Stimulated activated naive CD4-positive, alpha-beta T cell (primary cell): Measurements from ENCODE around the gene BCAS1.
A peak's percentile ranks its signal among the peaks of the same experiment; 100 is the strongest.

ENCODE experiments used
- DNase-seq, 6 experiments: peaks; one replicate each; lab custom pipeline; 2025; lab: John Stamatoyannopoulos, UW

BCAS1 gene

GRCh38 chr20:54074511-54074910, 4.1 kb upstream of the BCAS1 start:
- no peak for DNase-seq

GRCh38 chr20:54073288-54073687, 2.9 kb upstream of the BCAS1 start:
- no peak for DNase-seq

- DNase-seq, result no peak
Measured at GRCh38 chr20:54069501-54069971, 858 bp downstream of the BCAS1 start.

GRCh38 chr20:54068966-54069365, 1.4 kb downstream of the BCAS1 start:
- no peak for DNase-seq

- no peak for DNase-seq
Measured at GRCh38 chr20:54068495-54068894, 1.9 kb downstream of the BCAS1 start.

- DNase-seq, result no peak
Measured at GRCh38 chr20:54067606-54068174, 2.7 kb downstream of the BCAS1 start.

- no peak for DNase-seq
Measured at GRCh38 chr20:54065601-54066038, 4.8 kb downstream of the BCAS1 start.

GRCh38 chr20:54064939-54065338, 5.5 kb downstream of the BCAS1 start:
- no peak for DNase-seq

- no peak for DNase-seq
Measured at GRCh38 chr20:54063992-54064676, 6.3 kb downstream of the BCAS1 start.

- no peak for DNase-seq
Measured at GRCh38 chr20:54063580-54063979, 6.8 kb downstream of the BCAS1 start.

- peak in 2 of 6 experiments; percentile 19 to 22 for DNase-seq
Measured at GRCh38 chr20:54062812-54063280, 7.5 kb downstream of the BCAS1 start.

GRCh38 chr20:54061101-54061881, 9.1 kb downstream of the BCAS1 start:
- DNase-seq, result no peak

GRCh38 chr20:54059691-54060364, 10.6 kb downstream of the BCAS1 start:
- DNase-seq, result no peak

- no peak for DNase-seq
Measured at GRCh38 chr20:54058420-54059139, 11.8 kb downstream of the BCAS1 start.

GRCh38 chr20:54056762-54057639, 13.4 kb downstream of the BCAS1 start:
- DNase-seq, result no peak

- no peak for DNase-seq
Measured at GRCh38 chr20:54054516-54054915, 15.9 kb downstream of the BCAS1 start.

GRCh38 chr20:54051068-54051467, 19.3 kb downstream of the BCAS1 start:
- no peak for DNase-seq

- DNase-seq, result no peak
Measured at GRCh38 chr20:54048891-54049545, 21.4 kb downstream of the BCAS1 start.

GRCh38 chr20:54048481-54048880, 21.9 kb downstream of the BCAS1 start:
- DNase-seq, result no peak

- no peak for DNase-seq
Measured at GRCh38 chr20:54047720-54048119, 22.7 kb downstream of the BCAS1 start.
